ENCODE data around the gene PARVB. TPM values are rescaled to one million over a fixed set of nuclear protein-coding genes. Genes with fewer than 3 reads are reported as not detected.

The PARVB gene
- total and polyA plus RNA-seq, 2 of the 8 experiments (the other 6 are each of a cell fraction or from before 2014, with no cell fraction given), result 14.5 to 18.6 TPM

DNA sequence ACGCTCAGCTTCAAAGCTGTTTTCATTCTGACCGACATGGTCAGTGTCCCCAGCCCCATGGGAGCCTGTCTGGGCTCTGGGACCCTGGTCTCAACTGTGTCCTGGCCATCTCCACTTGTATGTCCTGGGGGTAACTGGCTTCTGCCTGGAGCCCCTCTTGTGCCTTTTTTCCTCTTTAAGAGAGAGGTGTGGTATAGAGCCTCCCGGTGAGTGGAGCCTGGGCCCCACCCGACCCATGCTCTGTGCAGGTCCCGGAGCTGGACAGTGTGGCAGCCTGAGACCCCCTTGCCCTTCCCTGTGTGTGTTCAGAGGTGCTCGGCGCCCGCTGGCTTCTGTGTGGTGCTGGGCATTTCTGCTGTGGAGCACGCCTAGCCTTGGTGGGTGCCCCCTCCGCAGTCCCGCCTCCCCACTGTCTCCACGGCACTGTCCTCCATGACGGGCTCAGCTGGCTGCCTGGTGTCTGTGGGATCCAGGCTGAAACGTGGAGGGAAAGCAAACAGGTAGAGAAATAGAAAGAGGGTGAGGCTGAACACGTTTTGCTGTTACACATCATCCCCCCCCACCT lies 74.9 kb downstream of the PARVB start:
- peak overlapping the region; percentile 62; the same call in 1 of the 2 replicates for H3K18ac ChIP-seq (ENCODE audit: extremely low read depth, low read length)
- H3K79me2 ChIP-seq (ENCODE audit: control insufficient read depth in 1 of 2, insufficient read depth in 2 of 2, low read length in 2 of 2), result no peaks in the 10 kb centered on the region
- POLR2A ChIA-PET (ENCODE audit: partially characterized antibody), result no interaction called here
- no peak for TF ChIP-seq HDAC6 (IDR thresholded peaks at IDR 0.05; ENCODE audit: low read depth, low read length)
- TF ChIP-seq, protein P1, sequence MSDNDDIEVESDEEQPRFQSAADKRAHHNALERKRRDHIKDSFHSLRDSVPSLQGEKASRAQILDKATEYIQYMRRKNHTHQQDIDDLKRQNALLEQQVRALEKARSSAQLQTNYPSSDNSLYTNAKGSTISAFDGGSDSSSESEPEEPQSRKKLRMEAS (IDR thresholded peaks at IDR 0.05), result no peak
- TF ChIP-seq BACH1 (IDR thresholded peaks at IDR 0.05; ENCODE audit: low read length), result no peak

More for the DNA sequence above, 74.9 kb downstream of the PARVB start:
- CTCF ChIA-PET (ENCODE audit: partially characterized antibody), result interaction anchor here (1.1 to 3.9 kb wide), 4 partner anchors 10 to 106 kb away, joined by 3 to 17 read pairs (median 5); no protein-coding TSS in a partner anchor
- Histone ChIP-seq H3K56ac (replicated peaks; ENCODE audit: insufficient read length, low read depth, low read length) (no peak overlapping the region), H3K4me2 (ENCODE audit: insufficient read depth in 1 of 2, low read depth in 2 of 2, low read length in 2 of 2) (no peak overlapping the region), H3K23me2 (ENCODE audit: low read depth, low read length) (no peaks in the 10 kb centered on the region), H3K23ac (ENCODE audit: insufficient read length) (no peak overlapping the region), H2BK5ac (ENCODE audit: low read depth, low read length) (no peak overlapping the region), H3K4me3 (ENCODE audit: extremely low read depth in 1 of 4, insufficient read depth in 2 of 4, low read depth in 3 of 4, low read length in 4 of 4) (no peak overlapping the region), H3K4ac (replicated peaks; ENCODE audit: insufficient read length, low read depth, low read length) (no peak overlapping the region), H2BK12ac (ENCODE audit: low read depth, low read length) (0 out of 2 replicates have a peak overlapping the region, but pooled peaks have one; percentile 60), H3K27me3 (replicated peaks in 1 of 4; ENCODE audit: control insufficient read depth in 3 of 4, extremely low read depth in 1 of 4, insufficient read depth in 3 of 4, low read length in 3 of 4) (no peaks in the 10 kb centered on the region), H3K36me3 (ENCODE audit: control insufficient read depth in 2 of 4, insufficient read depth in 4 of 4, low read length in 3 of 4) (no peaks in the 10 kb centered on the region), H2BK20ac (ENCODE audit: low read length) (no peak overlapping the region), H3K9me3 (ENCODE audit: insufficient read depth in 2 of 2, low read depth in 1 of 2, low read length in 1 of 2) (peaks cover 0 to 2% of the 10 kb centered on the region in 2 experiments; a peak in 1 of 4 replicates), H3K9ac (replicated peaks in 1 of 4; ENCODE audit: extremely low read depth in 1 of 4, low read depth in 3 of 4, low read length in 3 of 4) (no peak overlapping the region), H4K8ac (ENCODE audit: extremely low read depth, insufficient read depth, low read length) (no peak overlapping the region), H3K4me1 (replicated peaks in 1 of 4; ENCODE audit: control insufficient read depth in 3 of 4, insufficient read depth in 4 of 4, low read length in 3 of 4) (peaks cover 0 to 4% (median 0%) of the 10 kb centered on the region in 4 experiments; a peak in 2 of 7 replicates), H4K91ac (replicated peaks; ENCODE audit: insufficient read length, low read length) (no peak overlapping the region), H3K14ac (ENCODE audit: insufficient read length) (no peak overlapping the region), H4K5ac (ENCODE audit: insufficient read length, low read depth, low read length) (no peak overlapping the region), H2AFZ (ENCODE audit: low read length) (no peak overlapping the region), H2BK15ac (ENCODE audit: low read length) (no peak overlapping the region), H3K79me1 (ENCODE audit: low read depth, low read length) (no peaks in the 10 kb centered on the region; the same call in 1 of the 2 replicates), H3K27ac (ENCODE audit: low read depth, low read length) (no peak overlapping the region; the same call in 1 of the 2 replicates), H4K20me1 (replicated peaks in 1 of 2; ENCODE audit: control insufficient read depth in 1 of 2, insufficient read depth in 2 of 2, low read length in 2 of 2) (no peaks in the 10 kb centered on the region), H2AK5ac (ENCODE audit: low read depth, low read length) (no peak overlapping the region), H2BK120ac (replicated peaks; ENCODE audit: low read depth, low read length) (no peak overlapping the region)
- no peak for DNase-seq (ENCODE audit: low read depth in 1 of 2, low spot score in 2 of 2)
- FAIRE-seq, result no peak
- 94% methylated on average over 12 of the region's 15 CpGs; no CpG with 5 or more reads in 1 of the 2 experiments for WGBS, 2 experiments (ENCODE audit: extremely low coverage in 1 of 2, insufficient coverage in 1 of 2, insufficient read length in 1 of 2, insufficient replicate concordance in 2 of 2, low coverage in 1 of 2, low lambda C conversion rate in 2 of 2, missing lambda C conversion rate in 1 of 2)
